Measurements from ENCODE around the gene IFIT1. TPM values are rescaled to one million over a fixed set of nuclear protein-coding genes. Genes with fewer than 3 reads are reported as not detected.
A peak's percentile ranks its signal among the peaks of the same experiment; 100 is the strongest.
"Not testable (repeated sequence)": the region's sequence is repeated elsewhere in the genome, so short reads cannot be mapped to it uniquely, and the experiment has no call there.

Gene IFIT1
- polyA plus RNA-seq, 1 donor: 7.9 TPM

DNA sequence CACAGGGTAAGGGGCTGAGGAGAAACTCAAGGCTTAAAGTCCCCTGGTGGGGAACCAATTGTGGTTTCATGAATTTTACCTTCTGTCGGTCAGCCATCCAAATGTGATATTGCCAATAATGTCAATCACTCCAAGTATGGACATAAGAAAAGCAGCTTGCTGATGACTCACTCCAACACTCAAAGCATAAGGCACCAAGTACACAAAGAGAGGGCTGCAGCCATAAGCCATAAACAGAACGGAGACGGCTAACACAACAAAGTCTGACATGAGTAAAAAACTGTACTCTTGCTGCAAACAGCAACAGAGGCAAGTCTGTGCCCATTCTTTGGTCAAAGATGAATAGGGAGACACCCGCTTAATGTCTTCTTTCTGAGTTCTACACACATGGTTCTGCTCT is 46.1 kb downstream of the IFIT1 start:
- no peak for DNase-seq
- WGBS (ENCODE audit: insufficient coverage, low lambda C conversion rate): no CpG with 5 or more reads among the region's 4 CpGs
- H3K27me3 ChIP-seq (ENCODE audit: control insufficient read depth, insufficient read depth, low read length): no peaks in the 10 kb centered on the region
- no peaks in the 10 kb centered on the region for H3K4me1 ChIP-seq (ENCODE audit: control insufficient read depth, insufficient read depth, low read length)
- no peak overlapping the region for H3K27ac ChIP-seq (ENCODE audit: low read length)
- H3K9me3 ChIP-seq (ENCODE audit: control insufficient read depth, low read depth, low read length): no peaks in the 10 kb centered on the region
- H3K36me3 ChIP-seq (ENCODE audit: control insufficient read depth, insufficient read depth, low read length): no peaks in the 10 kb centered on the region
- no peak overlapping the region for H3K4me3 ChIP-seq (ENCODE audit: low read length)

DNA sequence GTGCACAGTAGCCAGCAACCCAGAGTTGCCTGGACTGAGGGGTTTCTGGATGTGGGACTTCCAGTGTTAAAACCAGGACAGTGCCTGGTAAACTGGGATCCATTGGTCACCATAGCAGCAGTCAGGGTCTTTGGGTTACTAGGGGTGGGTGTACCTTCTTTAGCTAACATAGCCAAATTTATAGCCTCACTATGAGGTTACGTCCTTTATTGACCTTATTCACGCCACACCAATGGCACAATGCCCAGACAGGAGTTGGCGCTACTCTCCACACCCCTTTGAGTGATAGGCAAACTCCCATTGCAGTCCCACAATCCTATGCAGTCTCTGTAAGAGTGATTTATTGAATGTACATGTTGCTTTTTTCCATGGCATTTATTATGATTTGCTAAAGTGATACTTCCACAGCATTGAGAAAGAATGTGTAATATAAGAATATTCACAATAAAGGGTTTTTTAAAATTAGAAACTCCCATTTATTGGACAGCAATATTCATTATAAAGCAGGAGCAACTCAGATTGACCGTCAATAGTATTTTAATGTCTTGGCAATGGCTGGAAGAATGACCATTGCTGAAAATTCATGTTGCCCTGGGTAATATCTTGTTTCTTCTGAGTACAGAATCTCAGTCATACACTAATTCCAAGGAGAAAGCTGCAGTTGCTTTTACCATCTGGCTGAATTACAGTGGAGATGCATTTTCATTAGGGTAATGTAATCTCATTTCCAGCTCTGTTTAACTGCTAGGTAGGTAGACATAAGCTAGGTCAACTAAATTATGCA is 48.0 kb downstream of the IFIT1 start:
- H3K27me3 ChIP-seq (ENCODE audit: control insufficient read depth, insufficient read depth, low read length): no peaks in the 10 kb centered on the region
- H3K36me3 ChIP-seq (ENCODE audit: control insufficient read depth, insufficient read depth, low read length): no peaks in the 10 kb centered on the region
- 70% methylated on average over 2 of the region's 4 CpGs for WGBS (ENCODE audit: insufficient coverage, low lambda C conversion rate)
- H3K27ac ChIP-seq (ENCODE audit: low read length): no peak overlapping the region
- no peak overlapping the region for H3K4me3 ChIP-seq (ENCODE audit: low read length)
- no peak for DNase-seq
- H3K4me1 ChIP-seq (ENCODE audit: control insufficient read depth, insufficient read depth, low read length): no peaks in the 10 kb centered on the region
- peaks cover 4% of the 10 kb centered on the region for H3K9me3 ChIP-seq (ENCODE audit: control insufficient read depth, low read depth, low read length)

DNA sequence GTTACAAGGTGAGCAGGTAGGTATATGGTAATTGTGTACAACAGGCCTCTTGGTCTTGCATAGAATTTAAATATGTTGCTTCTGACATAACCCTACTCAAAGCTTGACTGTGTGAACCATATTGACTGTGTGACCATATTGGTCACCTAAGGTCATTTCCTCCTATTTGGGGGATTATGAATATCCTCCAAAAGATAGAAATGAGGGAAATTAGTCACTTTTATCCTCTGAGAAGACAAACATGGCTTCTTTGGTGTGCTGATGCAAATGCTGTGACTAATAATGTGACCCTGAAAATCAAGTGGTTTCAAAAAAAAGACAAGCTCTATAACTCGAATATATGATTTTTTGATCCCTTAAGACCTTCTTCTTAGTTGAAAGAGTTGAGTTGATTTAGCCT is 49.9 kb downstream of the IFIT1 start:
- Histone ChIP-seq H3K36me3 (ENCODE audit: control insufficient read depth, insufficient read depth, low read length) (no peaks in the 10 kb centered on the region), H3K27me3 (ENCODE audit: control insufficient read depth, insufficient read depth, low read length) (no peaks in the 10 kb centered on the region), H3K4me1 (ENCODE audit: control insufficient read depth, insufficient read depth, low read length) (no peaks in the 10 kb centered on the region), H3K9me3 (ENCODE audit: control insufficient read depth, low read depth, low read length) (peaks cover 4% of the 10 kb centered on the region), H3K27ac (ENCODE audit: low read length) (no peak overlapping the region), H3K4me3 (ENCODE audit: low read length) (no peak overlapping the region)
- 100% methylated on average over 1 of the region's 1 CpG for WGBS (ENCODE audit: insufficient coverage, low lambda C conversion rate)
- DNase-seq: no peak

DNA sequence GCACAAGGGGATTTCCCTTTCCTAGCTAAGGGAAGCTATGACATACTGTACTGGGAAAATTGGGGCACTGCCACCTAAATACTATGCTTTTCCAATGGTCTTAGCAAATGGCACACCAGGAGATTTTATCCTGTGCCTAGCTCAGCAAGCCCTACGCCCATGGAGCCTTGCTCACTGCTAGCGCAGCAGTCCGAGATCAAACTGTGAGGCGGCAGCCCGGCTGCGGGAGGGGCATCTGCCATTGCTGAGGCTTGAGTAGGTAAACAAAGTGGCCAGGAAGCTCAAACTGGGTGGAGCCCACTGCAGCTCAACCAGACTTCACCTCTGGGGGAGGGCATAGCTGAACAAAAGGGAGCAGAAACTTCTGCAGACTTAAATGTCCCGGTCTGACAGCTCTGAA is 52.4 kb downstream of the IFIT1 start:
- not testable (repeated sequence) for H3K36me3 ChIP-seq (ENCODE audit: control insufficient read depth, insufficient read depth, low read length); H3K9me3 ChIP-seq (ENCODE audit: control insufficient read depth, low read depth, low read length); H3K27ac ChIP-seq (ENCODE audit: low read length); H3K27me3 ChIP-seq (ENCODE audit: control insufficient read depth, insufficient read depth, low read length); H3K4me3 ChIP-seq (ENCODE audit: low read length); DNase-seq; H3K4me1 ChIP-seq (ENCODE audit: control insufficient read depth, insufficient read depth, low read length)
- no CpG with 5 or more reads among the region's 7 CpGs for WGBS (ENCODE audit: insufficient coverage, low lambda C conversion rate)

DNA sequence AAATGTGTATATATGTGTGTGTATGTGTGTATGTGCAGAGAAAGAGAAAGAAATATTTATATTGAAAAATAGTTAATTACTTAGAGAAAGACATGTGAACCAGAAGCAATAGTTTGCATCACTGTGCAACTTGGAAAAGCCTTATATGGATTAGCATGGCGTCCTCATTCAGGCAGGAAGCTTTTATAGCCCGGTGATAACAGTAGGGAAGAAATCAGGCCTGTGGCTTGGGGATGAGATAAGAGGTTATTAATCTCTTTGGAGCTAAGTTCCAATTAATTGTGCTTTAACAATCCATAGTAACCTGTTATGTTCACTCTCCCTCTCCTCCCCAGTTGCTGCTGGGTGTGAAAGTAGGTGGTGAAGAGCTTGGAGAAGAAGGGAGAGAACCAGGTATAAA is 58.5 kb downstream of the IFIT1 start:
- Histone ChIP-seq H3K27ac (ENCODE audit: low read length) (no peak overlapping the region), H3K9me3 (ENCODE audit: control insufficient read depth, low read depth, low read length) (no peaks in the 10 kb centered on the region), H3K4me1 (ENCODE audit: control insufficient read depth, insufficient read depth, low read length) (no peaks in the 10 kb centered on the region), H3K36me3 (ENCODE audit: control insufficient read depth, insufficient read depth, low read length) (no peaks in the 10 kb centered on the region), H3K4me3 (ENCODE audit: low read length) (no peak overlapping the region), H3K27me3 (ENCODE audit: control insufficient read depth, insufficient read depth, low read length) (no peaks in the 10 kb centered on the region)
- peak in 1 of 2 donors; percentile 68 for DNase-seq
- WGBS (ENCODE audit: insufficient coverage, low lambda C conversion rate): no CpG with 5 or more reads among the region's 2 CpGs

DNA sequence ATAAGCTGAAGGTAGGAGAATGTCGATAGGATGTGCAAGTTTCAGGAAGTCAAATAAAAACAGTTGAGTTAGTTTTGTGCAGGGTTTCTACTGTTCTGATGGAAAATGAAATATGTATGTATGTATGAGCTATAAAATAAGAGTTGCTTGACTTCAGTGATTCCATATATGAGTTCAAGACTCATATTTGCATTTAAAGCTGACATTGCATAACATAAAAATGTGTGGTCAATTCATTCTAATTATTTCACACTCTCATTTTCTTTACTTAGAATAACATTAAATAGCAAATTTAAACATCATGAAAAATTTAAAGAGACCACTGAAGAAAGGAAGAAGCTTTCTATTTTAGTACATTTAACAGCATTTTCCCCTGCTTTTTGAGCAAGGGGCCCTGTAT is 59.8 kb downstream of the IFIT1 start:
- Histone ChIP-seq H3K27ac (ENCODE audit: low read length) (no peak overlapping the region), H3K27me3 (ENCODE audit: control insufficient read depth, insufficient read depth, low read length) (no peaks in the 10 kb centered on the region), H3K9me3 (ENCODE audit: control insufficient read depth, low read depth, low read length) (no peaks in the 10 kb centered on the region), H3K36me3 (ENCODE audit: control insufficient read depth, insufficient read depth, low read length) (no peaks in the 10 kb centered on the region), H3K4me3 (ENCODE audit: low read length) (no peak overlapping the region), H3K4me1 (ENCODE audit: control insufficient read depth, insufficient read depth, low read length) (no peaks in the 10 kb centered on the region)
- no peak for DNase-seq
- 86% methylated on average over 1 of the region's 1 CpG for WGBS (ENCODE audit: insufficient coverage, low lambda C conversion rate)

DNA sequence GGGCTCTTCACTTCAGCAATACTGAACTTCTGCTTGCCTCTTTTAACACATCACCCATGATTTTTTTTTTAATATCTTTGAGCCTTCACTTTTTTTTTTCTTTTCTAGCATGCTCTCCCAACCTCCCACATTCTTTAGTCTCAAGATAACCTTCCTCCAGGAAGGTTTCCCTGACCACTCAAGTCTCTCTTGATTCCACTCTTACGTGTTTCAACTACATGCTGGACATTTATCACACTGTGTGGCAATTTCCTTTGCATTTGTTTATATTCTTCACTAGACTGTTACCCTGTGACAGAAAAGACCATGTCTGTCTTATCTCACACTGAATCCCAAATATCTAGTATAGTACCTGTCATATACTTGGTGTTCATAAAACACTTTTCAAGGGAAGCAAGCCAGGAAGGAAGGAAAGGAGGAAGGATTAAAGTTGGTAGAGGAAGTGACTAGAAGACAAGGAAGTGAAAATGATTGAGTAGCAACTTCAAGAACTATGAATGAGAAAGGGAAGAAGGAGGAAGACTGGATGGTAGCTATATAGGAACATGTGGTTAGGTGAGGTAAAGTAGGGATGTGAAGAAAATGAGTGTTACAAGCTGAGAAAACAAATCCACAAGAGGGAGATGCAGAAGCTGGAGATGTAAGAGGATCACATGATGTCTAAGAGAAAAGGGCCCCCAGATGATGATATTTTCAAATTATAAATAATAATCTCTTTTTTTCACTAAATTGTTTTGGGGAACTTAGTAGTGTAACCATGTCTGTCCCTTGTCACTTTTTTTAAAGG is 62.3 kb downstream of the IFIT1 start:
- no peaks in the 10 kb centered on the region for H3K27me3 ChIP-seq (ENCODE audit: control insufficient read depth, insufficient read depth, low read length)
- no peaks in the 10 kb centered on the region for H3K36me3 ChIP-seq (ENCODE audit: control insufficient read depth, insufficient read depth, low read length)
- WGBS (ENCODE audit: insufficient coverage, low lambda C conversion rate): 60% methylated on average over 1 of the region's 1 CpG
- no peak overlapping the region for H3K27ac ChIP-seq (ENCODE audit: low read length)
- H3K9me3 ChIP-seq (ENCODE audit: control insufficient read depth, low read depth, low read length): no peaks in the 10 kb centered on the region
- H3K4me1 ChIP-seq (ENCODE audit: control insufficient read depth, insufficient read depth, low read length): no peaks in the 10 kb centered on the region
- no peak for DNase-seq
- H3K4me3 ChIP-seq (ENCODE audit: low read length): no peak overlapping the region

Other genes with a start within 250 kb of the IFIT1 start
- 4.2 TPM for gene CH25H, start 185.3 kb upstream of the IFIT1 start, polyA plus RNA-seq
- gene LIPA, start 140.8 kb upstream of the IFIT1 start, polyA plus RNA-seq: 194 TPM
- 3.7 TPM for gene IFIT2, start 90.6 kb upstream of the IFIT1 start, polyA plus RNA-seq
- gene IFIT3, start 64.6 kb upstream of the IFIT1 start, polyA plus RNA-seq: 24.0 TPM
- gene IFIT1B, start 14.6 kb upstream of the IFIT1 start, polyA plus RNA-seq: 0.34 TPM
- gene IFIT5, start 21.9 kb downstream of the IFIT1 start, polyA plus RNA-seq: 13.3 TPM
- 1.1 TPM for gene SLC16A12, start 143.0 kb downstream of the IFIT1 start, polyA plus RNA-seq

Data from large intestine (tissue), 3 donors.